Right lobe of liver (tissue), 6 donors: ENCODE measurements around the gene HAL. TPM values are rescaled to one million over a fixed set of nuclear protein-coding genes. Genes with fewer than 3 reads are reported as not detected.

ENCODE experiments used
- ATAC-seq, 4 donors: fragments of 200-7000 bp; cut with Tn5 transposase; one replicate each; pipeline ENCODE4 v1.9.1; 2020; ENCODE audit warnings: mild to moderate bottlenecking in 4 of 4, moderate library complexity in 4 of 4
- DNase-seq, 3 donors: peaks; one replicate each; pipeline ENCODE4 v3.0.0-alpha.2; 2020
- H3K27ac ChIP-seq, 3 donors: fragments of 200-600 bp; one replicate each; pipeline ENCODE4 v1.8.0; 2022
- H3K27me3 ChIP-seq, 2 donors: fragments of 200-600 bp; one replicate each; pipeline ENCODE4 v1.8.0; 2022
- H3K36me3 ChIP-seq, 4 donors: fragments of 200-600 bp; sonication (generic) in 1 of 4; one replicate each; pipeline versions ENCODE4 v1.5.1 to v1.8.0; 2017 to 2022; ENCODE audit warnings: control low read depth in 1 of 4
- H3K4me1 ChIP-seq, 4 donors: fragments of 200-600 bp; sonication (generic) in 1 of 4; one replicate each; pipeline versions ENCODE4 v1.5.1 to v1.8.0; 2017 to 2022; ENCODE audit warnings: control low read depth in 1 of 4
- H3K4me3 ChIP-seq, 3 donors: fragments of 200-600 bp; one replicate each; pipeline ENCODE4 v1.8.0; 2022
- H3K9me3 ChIP-seq, 4 donors: fragments of 200-600 bp; sonication (generic) in 1 of 4; one replicate each; pipeline versions ENCODE4 v1.5.1 to v1.8.0; 2017 to 2022; ENCODE audit warnings: control low read depth in 1 of 4
- POLR2A ChIP-seq: fragments of 450-650 bp; IDR thresholded peaks from one replicate; pipeline ENCODE4 v1.6.1; 2017; ENCODE audit warnings: antibody characterized with exemption, mild to moderate bottlenecking
- WGBS: methylation state at CpG from one replicate; pipeline ENCODE4 v1.1.6; 2018; ENCODE audit warnings: low coverage, low lambda C conversion rate; ENCODE audit not compliant: insufficient coverage; ENCODE audit errors: missing lambda C conversion rate; 5-methylcytosine and 5-hydroxymethylcytosine counted together
- intact Hi-C, 2 donors: fragments of 100-400 bp; cut with DNase I; formaldehyde crosslinking; loops; one replicate each; pipeline versions ENCODE4 v1.11.2 to v1.14.1; 2022
- total RNA-seq, 6 experiments: library from RNA; depleted of rRNA in 2 of 6; stranded (reverse); fragments of >200 nt in 2 of 6; fragmentation: NEBNext Ultra II Directional in 3 of 6; extraction: Animal tissue kit (Norgen Biotek cat#: 25700) in 3 of 6; gene quantifications; one replicate each; pipeline versions ENCODE4 v1.1.0 to v1.2.4, GENCODE V29; 2016 to 2023
- TF ChIP-seq, protein P1 (sequence below), 4 donors: fragments of 200-600 bp in 3 of 4; fragments of 450-650 bp in 1 of 4; IDR thresholded peaks; one replicate each; pipeline versions ENCODE4 v1.5.1 to v1.8.0; 2016 to 2022; ENCODE audit warnings: antibody characterized with exemption in 4 of 4, mild to moderate bottlenecking in 2 of 4
- donor health status: DM: no; HTN: yes; CAD: no.
- donor health status: DM: no; HTN: no; CAD: no.
- donor health status: DM: no; HTN: no; CAD: no.
- donor health status: DM: no; HTN: yes; CAD: no.
- donor health status: DM: no; HTN: yes; CAD: no.

The HAL gene
- total RNA-seq, 6 experiments from 2014 or later = 95.8 to 190 (median 174) TPM

GRCh38 chr12:95978774-95979173 lies 17.4 kb downstream of the HAL start:
- Histone ChIP-seq H3K4me1 (peaks cover 0 to 53% (median 9%) of the 10 kb centered on the region in 4 donors), H3K27me3 (no peaks in the 10 kb centered on the region), H3K9me3 (no peaks in the 10 kb centered on the region), H3K4me3 (no peak overlapping the region), H3K27ac (peak overlapping the region in 1 of 3 donors; percentile 77), H3K36me3 (peaks cover 0 to 14% (median 4%) of the 10 kb centered on the region in 4 donors)
- TF ChIP-seq, protein P1, sequence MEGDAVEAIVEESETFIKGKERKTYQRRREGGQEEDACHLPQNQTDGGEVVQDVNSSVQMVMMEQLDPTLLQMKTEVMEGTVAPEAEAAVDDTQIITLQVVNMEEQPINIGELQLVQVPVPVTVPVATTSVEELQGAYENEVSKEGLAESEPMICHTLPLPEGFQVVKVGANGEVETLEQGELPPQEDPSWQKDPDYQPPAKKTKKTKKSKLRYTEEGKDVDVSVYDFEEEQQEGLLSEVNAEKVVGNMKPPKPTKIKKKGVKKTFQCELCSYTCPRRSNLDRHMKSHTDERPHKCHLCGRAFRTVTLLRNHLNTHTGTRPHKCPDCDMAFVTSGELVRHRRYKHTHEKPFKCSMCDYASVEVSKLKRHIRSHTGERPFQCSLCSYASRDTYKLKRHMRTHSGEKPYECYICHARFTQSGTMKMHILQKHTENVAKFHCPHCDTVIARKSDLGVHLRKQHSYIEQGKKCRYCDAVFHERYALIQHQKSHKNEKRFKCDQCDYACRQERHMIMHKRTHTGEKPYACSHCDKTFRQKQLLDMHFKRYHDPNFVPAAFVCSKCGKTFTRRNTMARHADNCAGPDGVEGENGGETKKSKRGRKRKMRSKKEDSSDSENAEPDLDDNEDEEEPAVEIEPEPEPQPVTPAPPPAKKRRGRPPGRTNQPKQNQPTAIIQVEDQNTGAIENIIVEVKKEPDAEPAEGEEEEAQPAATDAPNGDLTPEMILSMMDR (IDR thresholded peaks at IDR 0.05) = no peak
- no peak for TF ChIP-seq POLR2A
- intact Hi-C loops = no loop called here
- DNase-seq = no peak
- no peak for ATAC-seq
- WGBS = 76% methylated on average over 3 of the region's 3 CpGs

DNA sequence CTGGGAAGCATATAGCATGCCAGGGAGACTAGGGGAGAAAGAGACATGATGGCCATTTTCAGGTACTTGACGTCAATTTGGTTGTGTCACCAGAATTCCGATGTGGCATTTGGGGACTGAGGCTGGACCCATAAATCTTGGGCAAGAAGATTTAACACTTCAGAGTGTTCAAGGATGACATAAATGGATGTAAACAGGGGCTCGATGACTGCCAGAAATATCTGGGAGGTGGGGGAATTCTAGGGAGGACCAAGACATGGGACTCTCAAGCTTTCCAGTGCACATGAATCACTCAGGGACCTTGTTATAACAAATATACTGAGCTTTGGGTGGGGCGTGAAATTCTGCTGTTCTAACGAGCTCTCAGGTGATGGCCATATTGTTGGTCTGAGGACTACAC lies 17.8 kb downstream of the HAL start:
- DNase-seq = no peak
- TF ChIP-seq, protein P1 (IDR thresholded peaks at IDR 0.05) = no peak
- no peak for TF ChIP-seq POLR2A
- Histone ChIP-seq H3K9me3 (no peaks in the 10 kb centered on the region), H3K4me3 (no peak overlapping the region), H3K27me3 (no peaks in the 10 kb centered on the region), H3K36me3 (peaks cover 0 to 14% (median 4%) of the 10 kb centered on the region in 4 donors), H3K4me1 (peaks cover 0 to 53% (median 9%) of the 10 kb centered on the region in 4 donors), H3K27ac (peak overlapping the region in 1 of 3 donors; percentile 77)
- intact Hi-C loops = no loop called here
- 98% methylated on average over 5 of the region's 5 CpGs for WGBS
- ATAC-seq = no peak

- 98% methylated on average over 8 of the region's 11 CpGs for WGBS
- Histone ChIP-seq H3K36me3 (peaks cover 0 to 14% (median 5%) of the 10 kb centered on the region in 4 donors), H3K27ac (peak overlapping the region in 1 of 3 donors; percentile 77), H3K4me3 (no peak overlapping the region), H3K4me1 (peaks cover 0 to 56% (median 11%) of the 10 kb centered on the region in 4 donors), H3K27me3 (no peaks in the 10 kb centered on the region), H3K9me3 (no peaks in the 10 kb centered on the region)
- intact Hi-C loops = no loop called here
- no peak for DNase-seq
- TF ChIP-seq POLR2A = no peak
- TF ChIP-seq, protein P1 (IDR thresholded peaks at IDR 0.05) = no peak
- ATAC-seq = peak in 1 of 4 donors; percentile 1
Observed at GRCh38 chr12:95977764-95978305, 18.3 kb downstream of the HAL start.

GRCh38 chr12:95976416-95976832 lies 19.7 kb downstream of the HAL start:
- H3K4me3 ChIP-seq = no peak overlapping the region
- no peaks in the 10 kb centered on the region for H3K27me3 ChIP-seq
- peak; percentile 67 to 91 (median 86) for ATAC-seq
- WGBS = 13% methylated on average over 7 of the region's 8 CpGs
- peak overlapping the region in 2 of 3 donors; percentile 56 to 77 for H3K27ac ChIP-seq
- TF ChIP-seq, protein P1 (IDR thresholded peaks at IDR 0.05) = no peak
- TF ChIP-seq POLR2A = no peak
- peak; percentile 51 to 89 (median 78) for DNase-seq
- peaks cover 0 to 9% (median 4%) of the 10 kb centered on the region in 4 donors for H3K36me3 ChIP-seq
- intact Hi-C loops = no loop called here
- H3K9me3 ChIP-seq = no peaks in the 10 kb centered on the region
- peaks cover 0 to 68% (median 13%) of the 10 kb centered on the region in 4 donors for H3K4me1 ChIP-seq
